DND-41 (cell line): Measurements from ENCODE around the gene SH3TC1.

Experiments used
- ATAC-seq: fragments of 200-7000 bp; cut with Tn5 transposase; 3 replicates; pipeline ENCODE4 v1.9.1; 2021; ENCODE audit warnings: low read depth; ENCODE audit not compliant: insufficient read depth
- DNase-seq: peaks from one replicate; pipeline ENCODE4 v3.0.0-alpha.2; 2020
- H2AFZ ChIP-seq: 2 replicates; pipeline ENCODE4 v1.6.0; 2012; ENCODE audit warnings: low read depth, low read length
- H3K27ac ChIP-seq: 2 replicates; pipeline ENCODE4 v1.5.1; 2012; ENCODE audit warnings: low read length, inconsistent platforms
- H3K27me3 ChIP-seq: fragments of 200-600 bp; sonication (generic); 2 replicates; pipeline ENCODE4 v1.6.0; 2012; ENCODE audit warnings: low read length, mild to moderate bottlenecking, inconsistent platforms; ENCODE audit not compliant: insufficient read depth, poor library complexity
- H3K36me3 ChIP-seq: 2 replicates; pipeline ENCODE4 v1.5.1; 2012; ENCODE audit warnings: low read length, inconsistent platforms; ENCODE audit not compliant: insufficient read depth
- H3K4me1 ChIP-seq: 2 replicates; pipeline ENCODE4 v1.5.1; 2012; ENCODE audit warnings: mild to moderate bottlenecking, low read length; ENCODE audit not compliant: insufficient read depth
- H3K4me2 ChIP-seq: 2 replicates; pipeline ENCODE4 v1.6.0; 2012; ENCODE audit warnings: mild to moderate bottlenecking, moderate library complexity, low read length, inconsistent platforms; ENCODE audit not compliant: insufficient read depth
- H3K4me3 ChIP-seq, 2 experiments: fragments of 200-600 bp in 1 of 2; shearing (Covaris generic) in 1 of 2; 2 replicates each; pipeline ENCODE4 v1.5.1; 2012 to 2016; ENCODE audit warnings: inconsistent platforms in 2 of 2, low read length in 2 of 2, mild to moderate bottlenecking in 2 of 2, low read depth in 1 of 2, moderate library complexity in 1 of 2
- H3K79me2 ChIP-seq: 2 replicates; pipeline ENCODE4 v1.6.0; 2012; ENCODE audit warnings: low read length, inconsistent platforms; ENCODE audit not compliant: insufficient read depth
- H3K9ac ChIP-seq: 2 replicates; pipeline ENCODE4 v1.6.0; 2012; ENCODE audit warnings: low read depth, mild to moderate bottlenecking, inconsistent platforms, low read length, moderate library complexity
- H3K9me3 ChIP-seq: 2 replicates; pipeline ENCODE4 v1.5.1; 2012; ENCODE audit warnings: low read length, moderate library complexity, mild to moderate bottlenecking, inconsistent platforms; ENCODE audit not compliant: insufficient read depth, severe bottlenecking
- H4K20me1 ChIP-seq: 2 replicates; pipeline ENCODE4 v1.6.0; 2012; ENCODE audit warnings: low read length; ENCODE audit not compliant: insufficient read depth
- EZH2 ChIP-seq: IDR thresholded peaks from 3 replicates; pipeline ENCODE4 v1.6.1; 2012; ENCODE audit warnings: borderline replicate concordance, low read depth, mild to moderate bottlenecking, moderate library complexity, low read length, inconsistent platforms; ENCODE audit not compliant: severe bottlenecking
- TF ChIP-seq, protein P1 (sequence below): IDR thresholded peaks from 2 replicates; pipeline ENCODE4 v1.5.1; 2012; ENCODE audit warnings: borderline replicate concordance, low read length, moderate library complexity, mild to moderate bottlenecking; ENCODE audit not compliant: poor library complexity, severe bottlenecking; ENCODE audit errors: extremely low read depth

The SH3TC1 gene

DNA sequence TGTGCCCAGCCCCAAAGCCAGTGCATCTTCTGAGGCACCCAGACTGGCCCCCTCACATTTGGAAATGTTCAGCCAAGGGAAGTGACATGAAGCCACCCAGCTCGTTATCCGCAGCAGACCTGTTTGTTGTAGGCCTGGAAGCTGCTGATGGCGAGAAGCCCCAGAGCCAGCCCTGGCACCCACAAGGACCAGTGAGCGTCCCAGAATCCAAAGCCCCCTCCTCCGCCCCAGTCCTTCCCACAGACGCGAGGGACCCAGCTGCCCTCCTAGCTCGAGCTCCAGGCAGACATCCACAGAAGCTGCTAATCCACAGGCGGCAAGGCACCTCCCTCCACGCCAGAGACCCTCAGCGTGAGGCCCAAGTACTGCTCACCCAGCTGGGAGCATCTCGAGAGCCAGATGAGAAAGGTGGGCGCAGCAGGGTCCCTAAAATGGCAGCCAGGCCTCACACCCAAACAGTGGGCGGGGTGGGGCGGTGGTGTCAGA lies 47.9 kb upstream of the SH3TC1 start:
- Histone ChIP-seq H3K9ac (no peak overlapping the region), H2AFZ (no peak overlapping the region), H3K9me3 (no peaks in the 10 kb centered on the region), H3K4me1 (no peaks in the 10 kb centered on the region), H3K27ac (no peak overlapping the region), H3K27me3 (no peaks in the 10 kb centered on the region), H3K4me3 (no peak overlapping the region), H3K36me3 (no peaks in the 10 kb centered on the region), H3K79me2 (no peaks in the 10 kb centered on the region), H3K4me2 (no peak overlapping the region), H4K20me1 (0 out of 2 replicates have a peak, but pooled peaks cover 3% of the 10 kb centered on the region)
- TF ChIP-seq, protein P1, sequence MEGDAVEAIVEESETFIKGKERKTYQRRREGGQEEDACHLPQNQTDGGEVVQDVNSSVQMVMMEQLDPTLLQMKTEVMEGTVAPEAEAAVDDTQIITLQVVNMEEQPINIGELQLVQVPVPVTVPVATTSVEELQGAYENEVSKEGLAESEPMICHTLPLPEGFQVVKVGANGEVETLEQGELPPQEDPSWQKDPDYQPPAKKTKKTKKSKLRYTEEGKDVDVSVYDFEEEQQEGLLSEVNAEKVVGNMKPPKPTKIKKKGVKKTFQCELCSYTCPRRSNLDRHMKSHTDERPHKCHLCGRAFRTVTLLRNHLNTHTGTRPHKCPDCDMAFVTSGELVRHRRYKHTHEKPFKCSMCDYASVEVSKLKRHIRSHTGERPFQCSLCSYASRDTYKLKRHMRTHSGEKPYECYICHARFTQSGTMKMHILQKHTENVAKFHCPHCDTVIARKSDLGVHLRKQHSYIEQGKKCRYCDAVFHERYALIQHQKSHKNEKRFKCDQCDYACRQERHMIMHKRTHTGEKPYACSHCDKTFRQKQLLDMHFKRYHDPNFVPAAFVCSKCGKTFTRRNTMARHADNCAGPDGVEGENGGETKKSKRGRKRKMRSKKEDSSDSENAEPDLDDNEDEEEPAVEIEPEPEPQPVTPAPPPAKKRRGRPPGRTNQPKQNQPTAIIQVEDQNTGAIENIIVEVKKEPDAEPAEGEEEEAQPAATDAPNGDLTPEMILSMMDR, result no peak
- TF ChIP-seq EZH2, result no peak
- no peak for ATAC-seq
- no peak for DNase-seq

DNA sequence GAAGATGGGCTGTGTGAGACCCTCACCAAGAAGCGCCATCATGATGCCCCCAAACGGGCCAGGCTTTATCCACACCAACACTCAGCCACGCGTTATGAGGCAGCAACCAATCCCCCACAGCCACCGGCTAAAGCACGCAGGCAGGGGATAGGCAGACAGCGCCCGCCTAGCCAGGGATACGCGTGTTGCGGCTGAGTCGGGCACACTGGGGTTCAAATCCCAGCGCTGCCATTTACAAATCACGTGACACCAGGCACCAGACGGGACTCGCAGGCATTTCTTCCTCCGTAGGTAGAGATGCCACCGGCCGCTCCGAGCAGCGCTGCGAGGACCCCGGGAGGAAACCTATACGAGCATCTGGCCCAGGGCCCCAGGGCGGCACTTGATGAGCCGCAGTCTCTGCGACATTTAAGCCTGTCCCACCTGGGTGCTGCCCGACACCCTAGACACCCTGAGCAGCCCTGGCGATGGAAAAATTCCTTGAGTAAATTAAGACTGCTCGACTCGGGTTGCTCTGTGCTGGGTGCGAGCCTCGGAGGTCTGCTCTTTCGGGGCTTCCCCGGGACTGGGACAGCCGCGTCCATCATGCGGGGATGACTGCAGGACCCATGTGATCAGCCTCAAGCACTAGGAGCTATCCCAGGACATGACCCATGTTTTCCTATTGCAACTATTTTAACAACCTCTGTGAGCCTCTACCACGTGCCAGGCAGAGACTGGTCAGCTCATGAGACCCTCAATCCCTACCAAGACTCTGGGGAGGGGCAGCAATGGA lies 46.8 kb upstream of the SH3TC1 start:
- H4K20me1 ChIP-seq, result 0 out of 2 replicates have a peak, but pooled peaks cover 3% of the 10 kb centered on the region
- H3K9me3 ChIP-seq, result no peaks in the 10 kb centered on the region
- H2AFZ ChIP-seq, result no peak overlapping the region
- H3K36me3 ChIP-seq, result no peaks in the 10 kb centered on the region
- DNase-seq, result no peak
- H3K27me3 ChIP-seq, result no peaks in the 10 kb centered on the region
- no peak for TF ChIP-seq EZH2
- ATAC-seq, result no peak
- H3K4me1 ChIP-seq, result no peaks in the 10 kb centered on the region
- H3K9ac ChIP-seq, result no peak overlapping the region
- H3K79me2 ChIP-seq, result no peaks in the 10 kb centered on the region
- H3K4me3 ChIP-seq, result no peak overlapping the region
- H3K4me2 ChIP-seq, result no peak overlapping the region
- H3K27ac ChIP-seq, result no peak overlapping the region

DNA sequence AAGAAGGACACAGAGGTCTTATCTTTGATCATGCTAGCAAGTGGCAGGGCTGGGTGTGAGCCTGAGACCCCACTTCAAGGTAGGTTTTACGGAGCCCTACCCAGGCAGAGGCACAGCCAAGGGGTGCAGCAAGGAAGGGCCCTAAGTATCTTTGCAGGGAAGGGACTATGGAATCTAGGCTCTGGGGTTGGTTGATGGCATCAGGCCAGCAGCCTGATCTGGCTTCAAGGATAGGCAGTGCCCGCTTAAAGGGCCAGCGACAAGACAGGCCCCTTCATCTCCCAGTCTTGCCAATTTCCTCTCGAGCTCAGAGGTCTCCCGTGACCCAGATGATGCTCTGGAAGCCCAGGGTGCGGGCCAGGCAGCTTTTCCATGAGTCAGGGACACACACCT lies 46.2 kb upstream of the SH3TC1 start:
- H3K27ac ChIP-seq, result no peak overlapping the region

DNA sequence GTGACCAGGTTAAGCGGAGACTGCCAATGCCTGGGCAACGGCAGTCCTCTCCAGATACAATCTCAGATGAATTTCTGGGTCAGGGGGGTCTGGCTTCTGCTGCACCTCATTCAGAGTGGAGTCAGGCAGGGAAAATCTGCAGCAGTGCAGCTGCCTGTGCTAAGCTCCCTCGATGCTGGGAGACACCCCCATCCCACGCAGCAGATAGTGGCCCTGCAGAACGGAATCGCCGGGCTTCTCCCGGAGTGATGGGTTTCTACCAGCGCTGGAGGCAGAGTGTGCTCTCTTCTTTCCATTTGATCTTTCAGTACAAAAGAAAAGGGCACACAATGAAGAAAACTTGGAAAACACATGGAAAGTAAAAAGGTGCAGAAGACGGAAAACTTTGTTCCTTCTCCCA lies 45.6 kb upstream of the SH3TC1 start:
- no peak overlapping the region for H3K4me3 ChIP-seq
- no peaks in the 10 kb centered on the region for H3K27me3 ChIP-seq
- peaks cover 10% of the 10 kb centered on the region for H3K4me1 ChIP-seq
- no peak for ATAC-seq
- H2AFZ ChIP-seq, result no peak overlapping the region
- TF ChIP-seq, protein P1, result no peak
- no peak for TF ChIP-seq EZH2
- DNase-seq, result no peak
- no peaks in the 10 kb centered on the region for H3K36me3 ChIP-seq
- H3K9ac ChIP-seq, result no peak overlapping the region
- H4K20me1 ChIP-seq, result 0 out of 2 replicates have a peak, but pooled peaks cover 3% of the 10 kb centered on the region
- no peaks in the 10 kb centered on the region for H3K79me2 ChIP-seq
- H3K4me2 ChIP-seq, result no peak overlapping the region
- no peak overlapping the region for H3K27ac ChIP-seq
- H3K9me3 ChIP-seq, result no peaks in the 10 kb centered on the region

More for the DNA sequence above, 46.2 kb upstream of the SH3TC1 start:
- ATAC-seq (no peak), DNase-seq (no peak)
- no peak overlapping the region for H2AFZ ChIP-seq
- H4K20me1 ChIP-seq, result 0 out of 2 replicates have a peak, but pooled peaks cover 3% of the 10 kb centered on the region
- H3K36me3 ChIP-seq, result no peaks in the 10 kb centered on the region
- no peaks in the 10 kb centered on the region for H3K27me3 ChIP-seq
- H3K4me1 ChIP-seq, result peaks cover 4% of the 10 kb centered on the region
- no peak overlapping the region for H3K9ac ChIP-seq
- TF ChIP-seq, protein P1, result no peak
- no peak for TF ChIP-seq EZH2
- H3K4me3 ChIP-seq, result no peak overlapping the region
- no peaks in the 10 kb centered on the region for H3K79me2 ChIP-seq
- H3K9me3 ChIP-seq, result no peaks in the 10 kb centered on the region
- no peak overlapping the region for H3K4me2 ChIP-seq
